ENCODE measurements around the gene TTN. TPM values are rescaled to one million over a fixed set of nuclear protein-coding genes. Genes with fewer than 3 reads are reported as not detected.

TTN gene
- total and polyA plus RNA-seq, 4 donors, result 0.53 to 47.4 (median 19.7) TPM

DNA sequence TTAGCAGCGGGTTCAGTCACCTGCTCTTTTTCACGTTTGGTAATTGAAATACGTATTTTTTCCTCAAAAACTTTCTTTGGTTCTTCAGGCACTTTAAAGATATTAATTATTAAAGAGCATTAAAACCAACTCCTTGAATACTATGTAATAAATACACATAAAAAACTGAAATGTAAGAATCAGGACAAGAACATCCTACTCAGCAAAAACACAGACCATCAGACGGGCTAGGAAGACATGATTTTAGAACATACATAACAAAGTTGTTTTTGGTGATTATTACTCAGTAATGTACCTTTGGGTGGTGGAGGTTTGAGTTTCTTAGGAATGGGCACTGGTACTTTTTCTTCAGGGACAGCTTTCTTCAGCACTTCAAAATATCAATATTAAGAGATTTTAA is 126.1 kb downstream of the TTN start:
- DNase-seq (no peak), ATAC-seq (ENCODE audit: insufficient read depth, low FRiP score) (no peak)
- 84 to 92% methylated on average over 4 of the region's 4 CpGs for WGBS, 2 donors
- H3K27ac ChIP-seq (ENCODE audit: low read depth in 1 of 2, low read length in 1 of 2), result no peak overlapping the region
- no peak overlapping the region for H3K9ac ChIP-seq (ENCODE audit: insufficient read depth in 1 of 2, low read length in 2 of 2)
- no peaks in the 10 kb centered on the region for H3K9me3 ChIP-seq (ENCODE audit: control insufficient read depth in 4 of 4, insufficient read depth in 3 of 4, low read length in 3 of 4)
- no peaks in the 10 kb centered on the region for H3K4me1 ChIP-seq (ENCODE audit: control insufficient read depth in 5 of 5, insufficient read depth in 5 of 5, low read length in 5 of 5)
- no peak for TF ChIP-seq CTCF (IDR thresholded peaks at IDR 0.05; ENCODE audit: control extremely low read depth, extremely low read depth)
- H3K4me3 ChIP-seq, result no peak overlapping the region
- H3K27me3 ChIP-seq (ENCODE audit: control insufficient read depth in 3 of 3, insufficient read depth in 3 of 3, low read length in 2 of 3), result no peaks in the 10 kb centered on the region
- peaks cover 0 to 29% (median 0%) of the 10 kb centered on the region in 4 donors for H3K36me3 ChIP-seq (ENCODE audit: control insufficient read depth in 4 of 4, insufficient read depth in 4 of 4, low read length in 4 of 4)

GRCh38 chr2:178679891-178680290 is 127.3 kb downstream of the TTN start:
- peaks cover 0 to 29% (median 0%) of the 10 kb centered on the region in 4 donors for H3K36me3 ChIP-seq (ENCODE audit: control insufficient read depth in 4 of 4, insufficient read depth in 4 of 4, low read length in 4 of 4)
- H3K4me3 ChIP-seq, result no peak overlapping the region
- WGBS, 2 donors, result 77 to 86% methylated on average over 1 of the region's 1 CpG
- H3K9me3 ChIP-seq (ENCODE audit: control insufficient read depth in 4 of 4, insufficient read depth in 3 of 4, low read length in 3 of 4), result no peaks in the 10 kb centered on the region
- DNase-seq, result no peak
- no peak for TF ChIP-seq CTCF (IDR thresholded peaks at IDR 0.05; ENCODE audit: control extremely low read depth, extremely low read depth)
- no peaks in the 10 kb centered on the region for H3K4me1 ChIP-seq (ENCODE audit: control insufficient read depth in 5 of 5, insufficient read depth in 5 of 5, low read length in 5 of 5)
- ATAC-seq (ENCODE audit: insufficient read depth, low FRiP score), result no peak
- H3K9ac ChIP-seq (ENCODE audit: insufficient read depth in 1 of 2, low read length in 2 of 2), result no peak overlapping the region
- no peak overlapping the region for H3K27ac ChIP-seq (ENCODE audit: low read depth in 1 of 2, low read length in 1 of 2)
- no peaks in the 10 kb centered on the region for H3K27me3 ChIP-seq (ENCODE audit: control insufficient read depth in 3 of 3, insufficient read depth in 3 of 3, low read length in 2 of 3)

DNA sequence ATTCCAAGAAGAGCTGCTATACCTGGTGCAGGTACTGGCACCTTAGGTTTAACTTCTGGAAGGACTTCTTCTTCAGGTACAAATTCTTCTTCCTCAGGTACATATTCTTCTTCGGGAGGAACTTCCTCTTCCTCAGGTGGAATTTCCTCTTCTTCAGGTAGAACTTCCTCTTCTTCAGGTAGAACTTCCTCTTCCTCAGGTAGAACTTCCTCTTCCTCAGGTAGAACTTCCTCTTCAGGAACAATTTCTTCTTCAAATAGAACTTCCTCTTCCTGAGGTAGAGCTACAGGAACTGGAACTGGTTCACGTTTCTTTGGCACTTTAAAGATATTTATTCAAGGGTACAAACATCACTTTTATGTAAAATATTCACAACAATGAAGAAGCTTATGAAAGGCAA is 129.6 kb downstream of the TTN start:
- Histone ChIP-seq H3K4me1 (ENCODE audit: control insufficient read depth in 5 of 5, insufficient read depth in 5 of 5, low read length in 5 of 5) (no peaks in the 10 kb centered on the region), H3K9me3 (ENCODE audit: control insufficient read depth in 4 of 4, insufficient read depth in 3 of 4, low read length in 3 of 4) (no peaks in the 10 kb centered on the region), H3K9ac (ENCODE audit: insufficient read depth in 1 of 2, low read length in 2 of 2) (no peak overlapping the region), H3K36me3 (ENCODE audit: control insufficient read depth in 4 of 4, insufficient read depth in 4 of 4, low read length in 4 of 4) (peaks cover 0 to 22% (median 0%) of the 10 kb centered on the region in 4 donors), H3K27me3 (ENCODE audit: control insufficient read depth in 3 of 3, insufficient read depth in 3 of 3, low read length in 2 of 3) (no peaks in the 10 kb centered on the region), H3K27ac (ENCODE audit: low read depth in 1 of 2, low read length in 1 of 2) (no peak overlapping the region), H3K4me3 (no peak overlapping the region)
- no peak for TF ChIP-seq CTCF (IDR thresholded peaks at IDR 0.05; ENCODE audit: control extremely low read depth, extremely low read depth)
- DNase-seq (no peak), ATAC-seq (ENCODE audit: insufficient read depth, low FRiP score) (no peak)
- 20 to 43% methylated on average over 2 of the region's 2 CpGs for WGBS, 2 donors

GRCh38 chr2:178676046-178676445 is 131.2 kb downstream of the TTN start:
- H3K4me1 ChIP-seq (ENCODE audit: control insufficient read depth in 5 of 5, insufficient read depth in 5 of 5, low read length in 5 of 5), result no peaks in the 10 kb centered on the region
- DNase-seq (no peak), ATAC-seq (ENCODE audit: insufficient read depth, low FRiP score) (no peak)
- H3K36me3 ChIP-seq (ENCODE audit: control insufficient read depth in 4 of 4, insufficient read depth in 4 of 4, low read length in 4 of 4), result peaks cover 0 to 22% (median 0%) of the 10 kb centered on the region in 4 donors
- H3K4me3 ChIP-seq, result no peak overlapping the region
- H3K9me3 ChIP-seq (ENCODE audit: control insufficient read depth in 4 of 4, insufficient read depth in 3 of 4, low read length in 3 of 4), result no peaks in the 10 kb centered on the region
- no peak for TF ChIP-seq CTCF (IDR thresholded peaks at IDR 0.05; ENCODE audit: control extremely low read depth, extremely low read depth)
- H3K27ac ChIP-seq (ENCODE audit: low read depth in 1 of 2, low read length in 1 of 2), result no peak overlapping the region
- WGBS, 2 donors, result 96 to 97% methylated on average over 5 of the region's 5 CpGs
- no peaks in the 10 kb centered on the region for H3K27me3 ChIP-seq (ENCODE audit: control insufficient read depth in 3 of 3, insufficient read depth in 3 of 3, low read length in 2 of 3)
- no peak overlapping the region for H3K9ac ChIP-seq (ENCODE audit: insufficient read depth in 1 of 2, low read length in 2 of 2)
